ENCODE measurements around the gene RPL34. TPM values are rescaled to one million over a fixed set of nuclear protein-coding genes. Genes with fewer than 3 reads are reported as not detected.

Gene RPL34
- 896 to 985 TPM (median 955 TPM) in 5 replicates for total RNA-seq (2022; extraction: Qiagen RNA extraction; ENCODE audit: low read depth)

GRCh38 chr4:108620101-108620932 lies at the start of gene RPL34:
TSS of gene RPL34 (plus strand) at chr4:108620576. CDS start at chr4:108621960, 1,384 bp downstream.

DNA sequence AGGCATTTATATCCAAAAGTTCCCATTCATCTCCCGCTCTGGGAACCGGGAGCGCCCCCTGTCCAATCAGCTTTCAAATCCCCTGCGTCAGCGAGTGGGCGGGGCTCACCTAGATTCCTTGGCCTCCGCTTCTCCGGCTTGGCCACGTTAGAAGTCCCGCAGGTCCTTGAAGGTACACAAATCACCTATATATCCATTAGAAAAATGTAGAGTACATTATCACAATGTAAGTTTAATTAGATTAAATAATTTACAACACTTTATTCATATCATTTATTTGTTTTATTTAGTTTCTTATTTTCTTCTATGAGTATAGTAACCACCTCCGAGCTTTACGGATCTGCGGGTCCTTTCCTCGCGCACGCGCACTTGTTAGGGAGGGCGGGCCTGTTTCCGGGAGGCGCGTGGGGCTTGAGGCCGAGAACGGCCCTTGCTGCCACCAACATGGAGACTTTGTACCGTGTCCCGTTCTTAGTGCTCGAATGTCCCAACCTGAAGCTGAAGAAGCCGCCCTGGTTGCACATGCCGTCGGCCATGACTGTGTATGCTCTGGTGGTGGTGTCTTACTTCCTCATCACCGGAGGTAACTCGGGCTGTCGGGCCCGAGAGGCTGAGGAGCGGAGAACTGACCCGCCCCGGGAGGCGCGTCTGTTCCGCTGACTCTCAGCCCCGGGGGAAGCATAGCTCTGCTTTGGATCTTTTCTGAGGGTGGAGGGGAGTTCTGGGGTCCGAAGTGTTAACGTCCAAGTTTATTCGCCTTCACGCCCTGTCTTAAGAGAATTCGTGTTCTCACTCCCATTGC lies 30.0 kb downstream of the RPL34 start, which contains the start of gene OSTC:
Gene OSTC, plus strand, starts transcription at position 388 of the 802 bp plus-strand sequence. Its CDS starts 57 bp downstream, at position 445.

Other genes starting within 250 kb of the RPL34 start
- gene OSTC, start 30.0 kb downstream of the RPL34 start, total RNA-seq (2022; extraction: Qiagen RNA extraction; ENCODE audit: low read depth), result 95.1 to 117 TPM (median 96.6 TPM) in 5 replicates
- not detected in 5 replicates for gene ETNPPL, start 142.5 kb downstream of the RPL34 start, total RNA-seq (2022; extraction: Qiagen RNA extraction; ENCODE audit: low read depth)

Data from A549 treated with GW870086 at 1 μM for 4 hours (cell line).